Prostate gland (tissue), 2 donors: ENCODE measurements around the gene EGLN2.

Experiments
- POLR2A ChIP-seq: fragments of 450-650 bp; IDR thresholded peaks from one replicate; pipeline ENCODE4 v1.6.1; 2016; ENCODE audit warnings: antibody characterized with exemption, mild to moderate bottlenecking
- POLR2AphosphoS5 ChIP-seq: sonication (generic); formaldehyde crosslinking; IDR thresholded peaks from one replicate; pipeline ENCODE4 v1.6.1; 2017; ENCODE audit warnings: antibody characterized with exemption
- TF ChIP-seq, protein P1 (sequence below), 4 experiments: fragments of 200-600 bp in 2 of 4; fragments of 450-650 bp in 2 of 4; sonication (generic) in 2 of 4; IDR thresholded peaks; 1 replicate in 3 of 4; 2 replicates in 1 of 4; pipeline ENCODE4 v1.5.1; 2016 to 2019; ENCODE audit warnings: antibody characterized with exemption in 4 of 4, mild to moderate bottlenecking in 2 of 4, moderate library complexity in 2 of 4

DNA sequence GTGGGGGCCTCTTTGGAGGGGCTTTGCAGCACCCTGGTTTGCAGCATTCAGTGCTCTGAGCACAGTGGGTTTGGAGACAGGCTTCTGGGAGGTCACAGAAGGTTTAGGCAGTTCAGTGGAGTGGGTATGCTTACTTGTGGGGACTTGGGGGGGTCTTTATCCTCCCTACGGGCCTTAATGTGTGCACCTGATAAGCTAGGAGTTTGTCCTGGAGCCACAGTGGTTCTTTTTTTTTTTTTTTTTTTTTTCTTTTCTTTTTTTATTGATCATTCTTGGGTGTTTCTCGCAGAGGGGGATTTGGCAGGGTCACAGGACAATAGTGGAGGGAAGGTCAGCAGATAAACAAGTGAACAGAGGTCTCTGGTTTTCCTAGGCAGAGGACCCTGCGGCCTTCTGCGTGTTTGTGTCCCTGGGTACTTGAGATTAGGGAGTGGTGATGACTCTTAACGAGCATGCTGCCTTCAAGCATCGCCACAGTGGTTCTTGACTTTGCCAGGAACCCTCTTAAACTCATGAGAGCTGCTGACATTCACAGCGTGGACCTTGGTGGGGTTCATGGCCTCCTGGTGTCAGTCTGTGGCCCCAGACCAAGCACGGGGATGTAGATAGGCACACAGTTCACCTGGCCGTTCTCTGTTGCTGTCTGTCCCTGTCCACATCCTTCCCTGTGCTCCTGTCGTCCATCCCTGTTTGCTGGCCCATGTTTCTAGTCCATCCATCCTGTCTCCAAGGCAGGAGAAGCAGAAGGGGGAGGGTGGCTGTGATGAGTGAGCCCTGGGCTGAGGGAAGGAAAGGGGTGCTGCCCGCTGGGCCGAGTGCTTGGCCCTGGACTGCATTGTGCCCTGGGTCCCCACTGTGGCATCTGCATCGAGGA lies 2.7 kb downstream of the EGLN2 start:
- TF ChIP-seq POLR2A (no peak), POLR2AphosphoS5 (no peak)
- TF ChIP-seq, protein P1, sequence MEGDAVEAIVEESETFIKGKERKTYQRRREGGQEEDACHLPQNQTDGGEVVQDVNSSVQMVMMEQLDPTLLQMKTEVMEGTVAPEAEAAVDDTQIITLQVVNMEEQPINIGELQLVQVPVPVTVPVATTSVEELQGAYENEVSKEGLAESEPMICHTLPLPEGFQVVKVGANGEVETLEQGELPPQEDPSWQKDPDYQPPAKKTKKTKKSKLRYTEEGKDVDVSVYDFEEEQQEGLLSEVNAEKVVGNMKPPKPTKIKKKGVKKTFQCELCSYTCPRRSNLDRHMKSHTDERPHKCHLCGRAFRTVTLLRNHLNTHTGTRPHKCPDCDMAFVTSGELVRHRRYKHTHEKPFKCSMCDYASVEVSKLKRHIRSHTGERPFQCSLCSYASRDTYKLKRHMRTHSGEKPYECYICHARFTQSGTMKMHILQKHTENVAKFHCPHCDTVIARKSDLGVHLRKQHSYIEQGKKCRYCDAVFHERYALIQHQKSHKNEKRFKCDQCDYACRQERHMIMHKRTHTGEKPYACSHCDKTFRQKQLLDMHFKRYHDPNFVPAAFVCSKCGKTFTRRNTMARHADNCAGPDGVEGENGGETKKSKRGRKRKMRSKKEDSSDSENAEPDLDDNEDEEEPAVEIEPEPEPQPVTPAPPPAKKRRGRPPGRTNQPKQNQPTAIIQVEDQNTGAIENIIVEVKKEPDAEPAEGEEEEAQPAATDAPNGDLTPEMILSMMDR (IDR thresholded peaks at IDR 0.05), result no peak
